Kidney tubule cell (primary cell): Measurements from ENCODE around the gene TTC28.

Experiments
- DNase-seq: peaks from one replicate; pipeline ENCODE4 v3.0.0-alpha.2; 2018; ENCODE audit warnings: low spot score

TTC28 gene

GRCh38 chr22:28440592-28441390 lies 238.8 kb downstream of the TTC28 start:
- DNase-seq = peak; percentile 22

GRCh38 chr22:28438183-28438768 lies 241.4 kb downstream of the TTC28 start:
- DNase-seq = no peak

- DNase-seq = no peak
Observed at GRCh38 chr22:28435982-28436381, 243.7 kb downstream of the TTC28 start.

- DNase-seq = no peak
Observed at GRCh38 chr22:28435140-28435768, 244.4 kb downstream of the TTC28 start.

GRCh38 chr22:28430466-28431025 lies 249.1 kb downstream of the TTC28 start:
- no peak for DNase-seq

GRCh38 chr22:28429711-28430110 lies 249.9 kb downstream of the TTC28 start:
- no peak for DNase-seq

GRCh38 chr22:28428271-28428670 lies 251.4 kb downstream of the TTC28 start:
- no peak for DNase-seq

- no peak for DNase-seq
Observed at GRCh38 chr22:28426346-28427132, 253.1 kb downstream of the TTC28 start.

GRCh38 chr22:28425211-28425610 lies 254.4 kb downstream of the TTC28 start:
- DNase-seq = no peak

- DNase-seq = peak; percentile 15
Observed at GRCh38 chr22:28424427-28425080, 255.1 kb downstream of the TTC28 start.

- DNase-seq = no peak
Observed at GRCh38 chr22:28419919-28420318, 259.7 kb downstream of the TTC28 start.

GRCh38 chr22:28418008-28418407 lies 261.6 kb downstream of the TTC28 start:
- no peak for DNase-seq

- DNase-seq = no peak
Observed at GRCh38 chr22:28417431-28417830, 262.2 kb downstream of the TTC28 start.

- DNase-seq = no peak
Observed at GRCh38 chr22:28414913-28415312, 264.7 kb downstream of the TTC28 start.

- peak; percentile 34 for DNase-seq
Observed at GRCh38 chr22:28413612-28414399, 265.8 kb downstream of the TTC28 start.

GRCh38 chr22:28412109-28412508 lies 267.5 kb downstream of the TTC28 start:
- DNase-seq = no peak

- no peak for DNase-seq
Observed at GRCh38 chr22:28411125-28411524, 268.5 kb downstream of the TTC28 start.

GRCh38 chr22:28410050-28410816 lies 269.4 kb downstream of the TTC28 start:
- DNase-seq = peak; percentile 52

- no peak for DNase-seq
Observed at GRCh38 chr22:28408709-28409108, 270.9 kb downstream of the TTC28 start.

- DNase-seq = no peak
Observed at GRCh38 chr22:28407645-28408044, 272.0 kb downstream of the TTC28 start.
